Suprapubic skin (tissue), 3 donors: ENCODE data around the gene MUC6.

Source experiments
- CTCF ChIP-seq, 2 donors: fragments of 200-600 bp in 1 of 2; fragments of 450-650 bp in 1 of 2; sonication (generic) in 1 of 2; IDR thresholded peaks; one replicate each; pipeline ENCODE4 v1.5.1; 2016 to 2019; ENCODE audit warnings: antibody characterized with exemption in 2 of 2, mild to moderate bottlenecking in 1 of 2, moderate library complexity in 1 of 2
- EP300 ChIP-seq: sonication (generic); formaldehyde crosslinking; IDR thresholded peaks from one replicate; pipeline ENCODE4 v1.6.1; 2017; ENCODE audit warnings: antibody characterized with exemption
- POLR2A ChIP-seq, 2 donors: fragments of 450-650 bp; IDR thresholded peaks; one replicate each; pipeline ENCODE4 v1.6.1; 2017; ENCODE audit warnings: antibody characterized with exemption in 2 of 2, mild to moderate bottlenecking in 2 of 2, moderate library complexity in 2 of 2

- no peak for TF ChIP-seq CTCF (IDR thresholded peaks at IDR 0.05)
- TF ChIP-seq POLR2A (IDR thresholded peaks at IDR 0.05) = no peak
- TF ChIP-seq EP300 = no peak
These were observed 10.4 kb downstream of the MUC6 start for GRCh38 chr11:1026163-1026450.
